ENCODE measurements around the gene C16orf95.

Gene C16orf95

GRCh38 chr16:87309620-87310525 lies 7.3 kb downstream of the C16orf95 start:
- no peak for DNase-seq (ENCODE audit: low spot score)
- TF ChIP-seq CTCF (IDR thresholded peaks at IDR 0.05; ENCODE audit: extremely low read depth, missing control alignments), result no peak

- TF ChIP-seq CTCF (IDR thresholded peaks at IDR 0.05; ENCODE audit: extremely low read depth, missing control alignments), result no peak
- DNase-seq (ENCODE audit: low spot score), result no peak
Observed at GRCh38 chr16:87308826-87309225, 8.4 kb downstream of the C16orf95 start.

- no peak for TF ChIP-seq CTCF (IDR thresholded peaks at IDR 0.05; ENCODE audit: extremely low read depth, missing control alignments)
Observed at GRCh38 chr16:87306516-87306915, 10.7 kb downstream of the C16orf95 start.

GRCh38 chr16:87305505-87306391 lies 11.4 kb downstream of the C16orf95 start:
- DNase-seq (ENCODE audit: low spot score), result no peak

More at GRCh38 chr16:87306516-87306915, 10.7 kb downstream of the C16orf95 start:
- no peak for DNase-seq (ENCODE audit: low spot score)

GRCh38 chr16:87304951-87305350 lies 12.2 kb downstream of the C16orf95 start:
- DNase-seq (ENCODE audit: low spot score), result no peak
- no peak for TF ChIP-seq CTCF (IDR thresholded peaks at IDR 0.05; ENCODE audit: extremely low read depth, missing control alignments)

More at GRCh38 chr16:87305505-87306391, 11.4 kb downstream of the C16orf95 start:
- no peak for TF ChIP-seq CTCF (IDR thresholded peaks at IDR 0.05; ENCODE audit: extremely low read depth, missing control alignments)

GRCh38 chr16:87303962-87304521 lies 13.2 kb downstream of the C16orf95 start:
- TF ChIP-seq CTCF (IDR thresholded peaks at IDR 0.05; ENCODE audit: extremely low read depth, missing control alignments), result no peak
- DNase-seq (ENCODE audit: low spot score), result no peak
